Activated T-helper 9 cell treated with anti-CD3 and anti-CD28 coated beads, Interleukin-2, amount 50 U/mL, for 16 hours (primary cell): ENCODE data around the gene SKIC2.
"Not testable (repeated sequence)": the region's sequence is repeated elsewhere in the genome, so short reads cannot be mapped to it uniquely, and the experiment has no call there.

Source experiments
- DNase-seq: peaks from one replicate; pipeline ENCODE4 v3.0.0-alpha.2; 2020; ENCODE audit warnings: low read depth

SKIC2 gene

DNA sequence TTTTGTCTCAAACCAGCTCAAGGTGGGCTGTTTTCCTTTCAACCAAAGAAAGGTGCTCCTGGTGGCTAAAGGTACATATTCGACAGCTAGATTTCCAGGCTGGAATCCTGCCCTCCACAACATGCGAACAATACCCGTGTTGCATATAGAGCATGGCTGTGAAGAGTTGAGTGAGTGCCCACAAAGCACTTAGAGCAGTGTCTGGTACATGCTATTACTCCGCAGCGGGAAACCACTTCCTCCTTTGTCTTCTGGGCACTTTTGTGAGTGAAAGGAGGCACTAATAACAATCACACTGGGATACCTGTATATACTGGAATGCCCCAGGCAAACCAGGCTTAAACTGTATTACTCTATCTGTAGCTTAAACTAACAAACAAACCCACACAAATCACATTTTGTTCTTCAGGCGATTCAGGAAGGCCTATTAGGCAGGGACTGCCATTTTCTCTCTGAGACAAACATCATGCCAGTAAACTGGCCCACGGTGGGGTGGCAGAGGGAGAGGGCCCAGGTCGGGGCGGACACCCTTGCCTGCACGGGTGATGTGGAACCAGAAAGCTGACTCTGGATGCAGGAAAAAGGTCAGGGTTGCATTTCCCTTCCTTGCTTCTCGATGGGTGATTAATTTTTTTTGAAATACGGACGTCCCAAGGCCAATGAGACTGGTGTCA lies 46.0 kb downstream of the SKIC2 start:
- DNase-seq: not testable (repeated sequence)

DNA sequence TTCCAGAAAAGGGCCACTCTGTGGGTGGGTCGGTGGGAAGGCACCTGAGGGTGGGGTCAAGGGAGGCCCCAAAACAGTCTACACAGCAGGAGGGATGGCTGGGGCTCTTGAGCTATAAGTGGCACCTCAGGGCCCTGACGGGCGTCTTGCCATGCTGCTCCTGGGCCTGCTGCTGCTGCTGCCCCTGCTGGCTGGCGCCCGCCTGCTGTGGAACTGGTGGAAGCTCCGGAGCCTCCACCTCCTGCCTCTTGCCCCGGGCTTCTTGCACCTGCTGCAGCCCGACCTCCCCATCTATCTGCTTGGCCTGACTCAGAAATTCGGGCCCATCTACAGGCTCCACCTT lies 46.5 kb downstream of the SKIC2 start:
- DNase-seq: not testable (repeated sequence)

DNA sequence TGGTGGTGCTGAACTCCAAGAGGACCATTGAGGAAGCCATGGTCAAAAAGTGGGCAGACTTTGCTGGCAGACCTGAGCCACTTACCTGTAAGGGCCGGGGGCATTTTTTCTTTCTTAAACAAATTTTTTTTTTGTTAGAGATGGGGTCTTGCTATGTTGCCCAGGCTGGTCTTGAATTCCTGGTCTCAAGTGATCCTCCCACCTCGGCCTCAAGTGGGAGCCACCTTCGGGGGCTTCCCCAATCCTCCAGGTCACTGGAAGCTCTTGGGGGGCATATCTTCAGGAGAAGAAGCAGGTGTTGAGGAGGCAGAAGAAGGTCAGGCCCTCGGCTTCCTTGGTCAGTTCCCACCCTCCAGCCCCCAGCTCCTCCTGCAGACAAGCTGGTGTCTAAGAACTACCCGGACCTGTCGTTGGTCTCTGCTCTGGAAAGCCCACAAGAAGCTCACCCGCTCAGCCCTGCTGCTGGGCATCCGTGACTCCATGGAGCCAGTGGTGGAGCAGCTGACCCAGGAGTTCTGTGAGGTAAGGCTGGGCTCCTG lies 47.1 kb downstream of the SKIC2 start:
- DNase-seq: not testable (repeated sequence)

DNA sequence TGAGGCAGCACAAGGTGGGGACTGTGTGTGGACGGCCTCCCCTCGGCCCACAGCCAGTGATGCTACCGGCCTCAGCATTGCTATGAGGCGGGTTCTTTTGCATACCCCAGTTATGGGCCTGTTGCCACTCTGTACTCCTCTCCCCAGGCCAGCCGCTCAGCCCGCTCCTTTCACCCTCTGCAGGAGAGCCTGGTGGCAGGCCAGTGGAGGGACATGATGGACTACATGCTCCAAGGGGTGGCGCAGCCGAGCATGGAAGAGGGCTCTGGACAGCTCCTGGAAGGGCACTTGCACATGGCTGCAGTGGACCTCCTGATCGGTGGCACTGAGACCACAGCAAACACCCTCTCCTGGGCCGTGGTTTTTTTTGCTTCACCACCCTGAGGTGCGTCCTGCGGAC lies 48.1 kb downstream of the SKIC2 start:
- DNase-seq: not testable (repeated sequence)

DNA sequence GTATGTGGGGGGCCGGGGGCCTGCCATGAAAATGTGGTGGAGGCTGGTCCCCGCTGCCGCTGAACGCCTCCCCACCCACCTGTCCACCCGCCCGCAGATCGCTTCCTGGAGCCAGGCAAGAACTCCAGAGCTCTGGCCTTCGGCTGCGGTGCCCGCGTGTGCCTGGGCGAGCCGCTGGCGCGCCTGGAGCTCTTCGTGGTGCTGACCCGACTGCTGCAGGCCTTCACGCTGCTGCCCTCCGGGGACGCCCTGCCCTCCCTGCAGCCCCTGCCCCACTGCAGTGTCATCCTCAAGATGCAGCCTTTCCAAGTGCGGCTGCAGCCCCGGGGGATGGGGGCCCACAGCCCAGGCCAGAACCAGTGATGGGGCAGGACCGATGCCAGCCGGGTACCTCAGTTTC lies 49.1 kb downstream of the SKIC2 start:
- DNase-seq: not testable (repeated sequence)

DNA sequence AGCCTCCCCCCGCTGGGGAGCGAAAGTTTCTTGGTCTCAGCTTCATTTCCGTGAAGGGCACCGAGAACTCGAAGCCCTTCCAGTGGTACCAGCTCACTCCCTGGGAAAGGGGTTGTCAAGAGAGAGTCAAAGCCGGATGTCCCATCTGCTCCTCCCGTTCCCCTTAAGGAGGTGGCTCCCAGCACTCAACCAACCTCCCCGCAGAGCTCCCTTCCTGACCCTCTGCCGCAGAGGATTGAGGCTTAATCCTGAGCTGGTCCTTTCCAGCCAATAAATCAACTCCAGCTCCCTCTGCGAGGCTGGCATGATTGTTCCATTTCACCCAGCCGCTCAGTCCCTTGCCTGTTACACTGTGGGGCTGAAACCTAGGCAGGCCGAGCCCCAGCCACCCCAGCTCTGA lies 49.6 kb downstream of the SKIC2 start:
- DNase-seq: not testable (repeated sequence)

DNA sequence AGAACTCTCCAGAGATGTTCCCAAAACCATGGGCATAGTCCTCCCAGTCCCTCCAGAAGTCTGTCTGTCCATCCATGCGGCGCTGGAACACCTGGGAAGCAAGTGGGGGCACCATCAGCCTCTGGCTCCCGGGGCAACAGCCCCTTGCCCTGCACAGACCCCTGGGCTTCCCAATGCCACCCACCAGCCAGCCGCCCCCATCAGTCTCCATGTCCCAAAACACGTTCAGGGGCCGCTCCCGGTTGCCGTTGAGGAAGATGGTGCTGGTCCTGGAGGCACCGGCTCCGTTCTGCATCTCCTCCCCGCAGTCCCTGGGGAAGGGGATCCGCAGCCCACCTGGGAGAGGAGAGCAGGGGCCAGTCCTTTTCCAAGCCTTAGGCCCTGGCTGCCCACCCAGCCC lies 50.6 kb downstream of the SKIC2 start:
- DNase-seq: not testable (repeated sequence)

DNA sequence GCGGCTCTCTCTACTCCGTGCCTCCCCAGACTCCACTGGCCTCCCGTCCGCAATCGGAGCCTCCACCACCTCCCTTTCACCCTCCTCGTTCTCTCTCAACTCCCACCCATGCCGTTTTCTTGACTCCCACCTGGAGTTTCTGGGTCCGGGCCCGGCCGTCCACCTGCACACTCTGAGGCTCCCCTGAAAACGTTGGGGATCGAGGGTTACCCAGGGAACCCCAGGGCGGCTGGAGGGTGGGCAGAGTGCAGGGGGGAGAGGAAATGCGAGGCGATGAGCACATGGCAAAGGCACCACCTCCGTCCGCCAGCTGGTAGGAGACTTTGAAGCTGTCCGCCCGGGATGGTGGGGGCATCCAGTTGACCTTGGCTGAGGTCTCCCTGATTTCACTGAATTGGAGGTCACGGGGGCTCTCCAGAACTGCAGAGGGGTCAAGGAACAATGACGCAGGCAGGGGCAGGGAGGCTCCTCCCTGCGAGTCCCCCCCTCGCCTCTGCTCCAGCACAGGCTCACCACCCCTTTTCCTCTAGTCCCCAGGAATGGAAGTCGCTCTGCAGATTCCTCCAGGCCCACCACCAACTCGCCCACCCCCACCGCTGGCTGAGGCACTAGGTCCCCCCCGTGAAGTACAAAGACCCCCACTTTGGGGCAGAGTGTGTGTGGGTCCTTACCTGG lies 52.0 kb downstream of the SKIC2 start:
- DNase-seq: not testable (repeated sequence)

DNA sequence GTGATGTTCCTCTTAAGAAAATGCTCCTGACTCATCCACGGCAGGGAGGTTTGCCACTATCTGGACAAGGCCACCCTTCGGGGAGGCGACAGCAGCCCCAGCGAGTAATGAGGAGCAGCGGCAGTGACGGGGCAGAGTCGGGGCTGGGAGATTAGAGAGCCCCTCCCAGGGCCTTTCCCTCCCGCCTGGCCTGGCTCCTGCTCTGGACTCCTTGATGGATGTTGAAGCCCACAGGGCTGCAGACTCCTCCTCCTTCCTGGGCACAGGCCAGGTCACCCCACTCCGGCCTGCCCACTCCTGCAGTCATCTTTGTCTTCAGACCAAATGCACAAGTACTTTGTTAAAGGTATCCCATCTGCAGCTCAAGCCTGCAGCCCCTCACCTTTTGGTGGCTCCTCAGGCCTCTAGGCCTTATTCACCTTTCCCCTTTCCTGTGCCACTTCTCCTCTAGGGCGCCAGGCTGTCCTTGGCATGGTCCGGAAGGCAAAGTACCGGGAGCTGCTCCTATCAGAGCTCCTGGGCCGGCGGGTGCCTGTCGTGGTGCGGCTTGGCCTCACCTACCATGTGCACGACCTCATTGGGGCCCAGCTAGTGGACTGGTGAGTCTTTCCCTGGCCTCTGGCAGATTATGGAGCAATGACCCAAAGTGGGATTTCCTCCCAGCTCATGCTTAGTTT lies 54.1 kb downstream of the SKIC2 start:
- not testable (repeated sequence) for DNase-seq

DNA sequence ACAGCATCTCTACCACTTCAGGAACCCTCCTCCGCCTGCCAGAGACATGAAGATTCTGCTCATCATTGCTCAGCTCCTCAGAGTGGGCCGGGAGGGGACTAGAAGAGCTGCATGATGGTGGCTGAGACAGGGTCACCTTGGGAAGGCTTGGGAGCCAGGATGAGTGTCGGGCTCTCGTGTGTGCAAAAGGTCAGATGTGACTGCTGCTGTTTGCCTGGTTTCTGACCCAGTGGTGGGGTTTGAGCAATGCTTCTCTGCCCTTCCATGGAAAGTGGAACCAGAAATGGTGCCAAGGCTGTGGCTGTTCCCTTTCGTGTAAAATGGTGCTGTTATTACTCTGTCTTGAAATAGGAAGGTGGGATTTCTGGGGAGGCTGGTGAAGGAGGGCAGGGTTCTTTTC lies 54.8 kb downstream of the SKIC2 start:
- DNase-seq: not testable (repeated sequence)

DNA sequence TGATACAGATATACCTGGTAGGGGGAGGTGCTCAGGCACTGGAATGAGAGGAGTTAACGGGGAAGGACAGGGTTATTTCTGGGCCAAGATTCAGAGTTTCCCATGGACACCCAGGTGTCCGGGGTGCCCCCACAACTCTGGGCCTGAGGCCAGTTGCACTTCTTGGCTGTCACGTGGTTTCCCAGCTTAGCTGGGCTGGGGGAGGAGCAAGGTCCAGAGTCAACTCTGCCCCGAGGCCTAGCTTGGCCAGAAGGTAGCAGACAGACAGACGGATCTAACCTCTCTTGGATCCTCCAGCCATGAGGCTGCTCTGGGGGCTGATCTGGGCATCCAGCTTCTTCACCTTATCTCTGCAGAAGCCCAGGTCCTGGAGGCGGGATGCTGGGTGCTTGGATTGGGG lies 55.6 kb downstream of the SKIC2 start, which contains the start of gene C4B:
Gene C4B, plus strand, starts transcription at position 249 of the 400 bp plus-strand sequence. Its CDS starts 51 bp downstream, at position 300.
- DNase-seq: not testable (repeated sequence)
